Spleen (tissue), 7 donors: ENCODE results near the gene MACROD2.
"Not testable (repeated sequence)": the region's sequence is repeated elsewhere in the genome, so short reads cannot be mapped to it uniquely, and the experiment has no call there.

Experiments used
- CTCF ChIP-seq, 11 experiments: fragments of 200-600 bp in 7 of 11; fragments of 450-650 bp in 4 of 11; sonication (generic) in 4 of 11; IDR thresholded peaks in 8 of 11; conservative IDR thresholded peaks in 3 of 11; 1 replicate in 7 of 11; 2 replicates in 4 of 11; pipeline versions ENCODE4 v1.4.0 to v1.8.0; 2016 to 2021; ENCODE audit warnings: antibody characterized with exemption in 11 of 11, inconsistent platforms in 4 of 11, mild to moderate bottlenecking in 1 of 11
- POLR2A ChIP-seq, 3 donors: fragments of 450-650 bp; IDR thresholded peaks; one replicate each; pipeline ENCODE4 v1.5.1; 2017; ENCODE audit warnings: antibody characterized with exemption in 3 of 3, mild to moderate bottlenecking in 1 of 3
- donor health status: DM: no; HTN: no; CAD: no; lungs with moderate emphysema.
- donor health status: DM: no; HTN: no; CAD: no.
- donor health status: DM: no; HTN: no; CAD: no.

GRCh38 chr20:14926436-14926835 lies 931.1 kb downstream of the MACROD2 start:
- not testable (repeated sequence) for TF ChIP-seq CTCF (IDR thresholded peaks at IDR 0.05 in 8 of 11, conservative IDR thresholded peaks at IDR 0.05 in 3 of 11); POLR2A (IDR thresholded peaks at IDR 0.05)
